LNCaP clone FGC (cell line): ENCODE measurements around the gene PCDHA12.
A peak's percentile ranks its signal among the peaks of the same experiment; 100 is the strongest.

Experiments used
- DNase-seq: peaks from one replicate; pipeline ENCODE4 v3.0.0-alpha.2; 2011; ENCODE audit warnings: low read depth
- H3K4me3 ChIP-seq: 2 replicates; pipeline ENCODE4 v1.5.1; 2011; ENCODE audit warnings: mild to moderate bottlenecking, low read depth, low read length, control low read depth
- CTCF ChIP-seq: IDR thresholded peaks from 2 replicates; pipeline ENCODE4 v1.5.1; 2012; ENCODE audit warnings: mild to moderate bottlenecking; ENCODE audit not compliant: control insufficient read depth, insufficient read depth; ENCODE audit errors: extremely low read depth

PCDHA12 gene

DNA sequence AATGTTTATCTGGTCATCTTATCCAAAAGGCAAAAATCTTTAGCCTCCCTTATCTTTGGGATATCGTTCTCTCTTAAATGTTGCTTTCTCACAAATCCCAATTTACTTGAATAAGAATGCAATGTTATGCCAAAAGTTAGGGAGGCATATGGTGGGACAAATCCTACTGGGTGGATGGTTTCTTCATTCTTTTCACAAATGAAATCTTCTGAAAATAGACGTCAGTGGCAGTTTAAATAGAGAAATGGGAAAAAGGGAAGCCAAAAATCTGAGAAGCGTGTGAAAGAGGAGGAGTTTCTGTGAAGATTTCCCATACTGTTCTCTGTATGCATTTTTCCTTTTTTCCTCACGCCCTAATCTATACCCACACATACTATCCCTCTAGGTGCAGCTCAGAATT is 48.5 kb downstream of the PCDHA12 start:
- TF ChIP-seq CTCF, result no peak
- H3K4me3 ChIP-seq, result no peak overlapping the region
- no peak for DNase-seq

GRCh38 chr5:140925806-140926442 is 50.8 kb downstream of the PCDHA12 start, which contains the start of gene PCDHAC1:
Gene PCDHAC1 (plus strand): TSS chr5:140926299. CDS start chr5:140926893, 594 bp downstream.
- no peak for TF ChIP-seq CTCF
- H3K4me3 ChIP-seq, result no peak within 1 kb of the TSS; the same call in 1 of the 2 replicates
- no peak for DNase-seq

- no peak overlapping the region; the same call in 1 of the 2 replicates for H3K4me3 ChIP-seq
- DNase-seq, result no peak
- TF ChIP-seq CTCF, result peak; percentile 57
Measured at GRCh38 chr5:140926443-140927227, 51.5 kb downstream of the PCDHA12 start.

DNA sequence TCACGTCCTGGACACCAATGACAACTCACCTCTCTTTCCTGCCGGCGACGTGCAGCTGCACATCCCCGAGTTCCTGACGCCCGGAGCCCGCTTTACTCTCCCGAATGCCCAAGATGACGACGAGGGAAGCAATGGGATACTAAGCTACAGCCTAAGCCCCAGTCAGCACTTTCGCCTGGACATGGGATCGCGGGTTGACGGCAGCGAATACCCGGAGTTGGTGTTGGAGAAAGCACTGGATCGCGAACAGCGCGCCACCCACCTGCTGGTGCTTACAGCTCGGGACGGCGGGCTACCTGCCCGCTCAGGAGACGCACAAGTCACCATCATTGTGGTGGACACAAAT is 52.1 kb downstream of the PCDHA12 start:
- DNase-seq, result no peak
- no peak overlapping the region for H3K4me3 ChIP-seq
- no peak for TF ChIP-seq CTCF
